B cell (primary cell): ENCODE data around the gene TLK2.
"Not testable (repeated sequence)": the region's sequence is repeated elsewhere in the genome, so short reads cannot be mapped to it uniquely, and the experiment has no call there.

Source experiments
- EZH2 ChIP-seq: IDR thresholded peaks from 2 replicates; pipeline ENCODE4 v1.6.1; 2012; ENCODE audit warnings: borderline replicate concordance, low read depth, mild to moderate bottlenecking, moderate library complexity, low read length; ENCODE audit not compliant: insufficient read depth, poor library complexity, severe bottlenecking
- TF ChIP-seq, protein P1 (sequence below): fragments of 200-600 bp; IDR thresholded peaks from one replicate; pipeline ENCODE4 v1.8.0; 2022; ENCODE audit warnings: antibody characterized with exemption, mild to moderate bottlenecking

- TF ChIP-seq EZH2, result not testable (repeated sequence)
- TF ChIP-seq, protein P1, sequence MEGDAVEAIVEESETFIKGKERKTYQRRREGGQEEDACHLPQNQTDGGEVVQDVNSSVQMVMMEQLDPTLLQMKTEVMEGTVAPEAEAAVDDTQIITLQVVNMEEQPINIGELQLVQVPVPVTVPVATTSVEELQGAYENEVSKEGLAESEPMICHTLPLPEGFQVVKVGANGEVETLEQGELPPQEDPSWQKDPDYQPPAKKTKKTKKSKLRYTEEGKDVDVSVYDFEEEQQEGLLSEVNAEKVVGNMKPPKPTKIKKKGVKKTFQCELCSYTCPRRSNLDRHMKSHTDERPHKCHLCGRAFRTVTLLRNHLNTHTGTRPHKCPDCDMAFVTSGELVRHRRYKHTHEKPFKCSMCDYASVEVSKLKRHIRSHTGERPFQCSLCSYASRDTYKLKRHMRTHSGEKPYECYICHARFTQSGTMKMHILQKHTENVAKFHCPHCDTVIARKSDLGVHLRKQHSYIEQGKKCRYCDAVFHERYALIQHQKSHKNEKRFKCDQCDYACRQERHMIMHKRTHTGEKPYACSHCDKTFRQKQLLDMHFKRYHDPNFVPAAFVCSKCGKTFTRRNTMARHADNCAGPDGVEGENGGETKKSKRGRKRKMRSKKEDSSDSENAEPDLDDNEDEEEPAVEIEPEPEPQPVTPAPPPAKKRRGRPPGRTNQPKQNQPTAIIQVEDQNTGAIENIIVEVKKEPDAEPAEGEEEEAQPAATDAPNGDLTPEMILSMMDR, result not testable (repeated sequence)
These were observed 32.4 kb downstream of the TLK2 start for GRCh38 chr17:62511014-62511413.
